ENCODE measurements around the gene UBAC1. TPM values are rescaled to one million over a fixed set of nuclear protein-coding genes. Genes with fewer than 3 reads are reported as not detected.

UBAC1 gene
- total RNA-seq, 2 experiments from 2014 or later: 16.4 to 19.6 TPM

DNA sequence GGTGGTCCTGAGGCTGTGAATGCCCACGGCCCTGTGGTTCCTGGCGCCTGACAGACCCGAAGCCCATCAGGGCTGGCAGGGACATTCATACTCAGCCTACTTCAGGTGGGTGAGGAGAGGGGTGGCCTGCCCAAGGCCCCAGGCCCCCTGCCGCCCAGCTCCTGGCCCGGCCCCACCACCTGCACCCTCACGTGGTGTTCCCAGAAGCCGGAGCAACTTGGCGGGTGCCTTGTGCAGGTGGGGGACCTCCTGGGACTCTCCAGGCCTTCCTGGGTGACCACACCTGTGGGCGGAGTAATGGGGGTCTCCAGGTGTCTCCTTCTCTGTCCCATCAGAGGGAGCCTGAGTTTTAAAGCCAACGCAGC, 36.8 kb upstream of the UBAC1 start:
- CTCF ChIA-PET: no interaction called here
- no peaks in the 10 kb centered on the region for H3K9me3 ChIP-seq (ENCODE audit: control insufficient read depth in 1 of 2, insufficient read depth in 1 of 2, low read length in 2 of 2)

GRCh38 chr9:135997090-135998015, 36.2 kb upstream of the UBAC1 start:
- Mint-ChIP-seq H3K27ac (no peak overlapping the region), H3K9me3 (no peaks in the 10 kb centered on the region), H3K27me3 (no peaks in the 10 kb centered on the region), H3K4me3 (no peak overlapping the region), H3K36me3 (ENCODE audit: low read depth) (no peaks in the 10 kb centered on the region), H3K4me1 (ENCODE audit: low read depth) (peaks cover 4% of the 10 kb centered on the region)
- Histone ChIP-seq H3K27ac (ENCODE audit: low read depth in 1 of 2, low read length in 2 of 2) (no peak overlapping the region), H3K36me3 (ENCODE audit: insufficient read depth, low read length) (no peaks in the 10 kb centered on the region), H3K4me1 (ENCODE audit: insufficient read depth, low read length) (peaks cover 15% of the 10 kb centered on the region), H3K27me3 (ENCODE audit: control insufficient read depth in 1 of 2, insufficient read depth in 2 of 2, low read length in 2 of 2) (no peaks in the 10 kb centered on the region), H3K9me3 (ENCODE audit: control insufficient read depth in 1 of 2, insufficient read depth in 1 of 2, low read length in 2 of 2) (no peaks in the 10 kb centered on the region), H3K4me3 (ENCODE audit: low read length) (no peak overlapping the region)
- intact Hi-C loops (cut with DNase I, micrococcal nuclease): no loop called here
- ChIA-PET POLR2A (no interaction called here), CTCF (interaction anchor here (0.6 kb wide), 1 partner anchor 481 kb away, joined by 3 read pairs; no protein-coding TSS in a partner anchor)
- DNase-seq: no peak
- no peak for TF ChIP-seq CTCF (IDR thresholded peaks at IDR 0.05)
- ATAC-seq (ENCODE audit: poor library complexity): no peak

More for the DNA sequence above, 36.8 kb upstream of the UBAC1 start:
- peaks cover 9% of the 10 kb centered on the region for H3K4me1 ChIP-seq (ENCODE audit: insufficient read depth, low read length)
- Mint-ChIP-seq H3K27ac (no peak overlapping the region), H3K4me1 (ENCODE audit: low read depth) (no peaks in the 10 kb centered on the region), H3K4me3 (no peak overlapping the region), H3K36me3 (ENCODE audit: low read depth) (no peaks in the 10 kb centered on the region), H3K9me3 (no peaks in the 10 kb centered on the region), H3K27me3 (no peaks in the 10 kb centered on the region)
- no peak overlapping the region for H3K27ac ChIP-seq (ENCODE audit: low read depth in 1 of 2, low read length in 2 of 2)
- no peak for TF ChIP-seq CTCF (IDR thresholded peaks at IDR 0.05)
- no peak for ATAC-seq (ENCODE audit: poor library complexity)
- H3K36me3 ChIP-seq (ENCODE audit: insufficient read depth, low read length): no peaks in the 10 kb centered on the region
- no peak overlapping the region for H3K4me3 ChIP-seq (ENCODE audit: low read length)
- intact Hi-C loops (cut with DNase I, micrococcal nuclease): no loop called here
- DNase-seq: no peak
- POLR2A ChIA-PET: no interaction called here
- H3K27me3 ChIP-seq (ENCODE audit: control insufficient read depth in 1 of 2, insufficient read depth in 2 of 2, low read length in 2 of 2): no peaks in the 10 kb centered on the region

- Mint-ChIP-seq H3K4me1 (ENCODE audit: low read depth) (peaks cover 12% of the 10 kb centered on the region), H3K9me3 (no peaks in the 10 kb centered on the region), H3K27ac (no peak overlapping the region), H3K27me3 (no peaks in the 10 kb centered on the region), H3K36me3 (ENCODE audit: low read depth) (no peaks in the 10 kb centered on the region), H3K4me3 (no peak overlapping the region)
- no peak for DNase-seq
- TF ChIP-seq CTCF (IDR thresholded peaks at IDR 0.05): no peak
- intact Hi-C loops (cut with DNase I, micrococcal nuclease): no loop called here
- ChIA-PET CTCF (no interaction called here), POLR2A (no interaction called here)
- peaks cover 30% of the 10 kb centered on the region for H3K4me1 ChIP-seq (ENCODE audit: insufficient read depth, low read length)
- H3K27me3 ChIP-seq (ENCODE audit: control insufficient read depth in 1 of 2, insufficient read depth in 2 of 2, low read length in 2 of 2): no peaks in the 10 kb centered on the region
- no peak overlapping the region for H3K27ac ChIP-seq (ENCODE audit: low read depth in 1 of 2, low read length in 2 of 2)
- no peak for ATAC-seq (ENCODE audit: poor library complexity)
- H3K36me3 ChIP-seq (ENCODE audit: insufficient read depth, low read length): no peaks in the 10 kb centered on the region
- no peak overlapping the region for H3K4me3 ChIP-seq (ENCODE audit: low read length)
- no peaks in the 10 kb centered on the region for H3K9me3 ChIP-seq (ENCODE audit: control insufficient read depth in 1 of 2, insufficient read depth in 1 of 2, low read length in 2 of 2)
These were observed 34.6 kb upstream of the UBAC1 start for GRCh38 chr9:135995816-135996215.
